Thoracic aorta (tissue), 2 donors: Measurements from ENCODE around the gene CALM3. TPM values are rescaled to one million over a fixed set of nuclear protein-coding genes. Genes with fewer than 3 reads are reported as not detected.
A peak's percentile ranks its signal among the peaks of the same experiment; 100 is the strongest.

ENCODE experiments used
- ATAC-seq: fragments of 150-250 bp; one replicate; pipeline ENCODE4 v1.8.0; 2017; ENCODE audit warnings: low read depth; ENCODE audit not compliant: insufficient number of reproducible peaks, low FRiP score
- DNase-seq: peaks from one replicate; pipeline ENCODE4 v3.0.0-alpha.2; 2020; ENCODE audit warnings: low spot score
- H3K27ac ChIP-seq, 2 donors: fragments of 200-600 bp; sonication (generic); 1 replicate in 1 of 2; 2 replicates in 1 of 2; pipeline ENCODE4 v1.5.1; 2016; ENCODE audit warnings: mild to moderate bottlenecking in 2 of 2, moderate library complexity in 2 of 2
- H3K27me3 ChIP-seq: fragments of 200-600 bp; sonication (generic); replicated peaks from 2 replicates; pipeline ENCODE4 v1.6.0; 2016; ENCODE audit warnings: mild to moderate bottlenecking; ENCODE audit not compliant: insufficient read depth
- H3K36me3 ChIP-seq: fragments of 200-600 bp; sonication (generic); one replicate; pipeline ENCODE4 v1.5.1; 2016
- H3K4me1 ChIP-seq, 2 donors: fragments of 200-600 bp; sonication (generic); 1 replicate in 1 of 2; 2 replicates in 1 of 2; pipeline versions ENCODE4 v1.5.1 to v1.6.0; 2016; ENCODE audit warnings: low read depth in 2 of 2, mild to moderate bottlenecking in 1 of 2; ENCODE audit not compliant: control insufficient read depth in 1 of 2
- H3K4me3 ChIP-seq: fragments of 200-600 bp; sonication (generic); 2 replicates; pipeline ENCODE4 v1.5.1; 2016; ENCODE audit warnings: mild to moderate bottlenecking
- H3K9me3 ChIP-seq: fragments of 200-600 bp; sonication (generic); 2 replicates; pipeline ENCODE4 v1.5.1; 2016
- CTCF ChIP-seq: fragments of 200-600 bp; sonication (generic); IDR thresholded peaks from one replicate; pipeline ENCODE4 v1.5.1; 2019; ENCODE audit warnings: antibody characterized with exemption
- total RNA-seq, 2 donors: library from RNA; depleted of rRNA; stranded (reverse); fragments of >200 nt; gene quantifications; one replicate each; pipeline versions ENCODE4 v1.1.0 to v1.2.3, GENCODE V29; 2016

The CALM3 gene
- total RNA-seq, 2 donors from 2014 or later = 181 to 202 TPM

DNA sequence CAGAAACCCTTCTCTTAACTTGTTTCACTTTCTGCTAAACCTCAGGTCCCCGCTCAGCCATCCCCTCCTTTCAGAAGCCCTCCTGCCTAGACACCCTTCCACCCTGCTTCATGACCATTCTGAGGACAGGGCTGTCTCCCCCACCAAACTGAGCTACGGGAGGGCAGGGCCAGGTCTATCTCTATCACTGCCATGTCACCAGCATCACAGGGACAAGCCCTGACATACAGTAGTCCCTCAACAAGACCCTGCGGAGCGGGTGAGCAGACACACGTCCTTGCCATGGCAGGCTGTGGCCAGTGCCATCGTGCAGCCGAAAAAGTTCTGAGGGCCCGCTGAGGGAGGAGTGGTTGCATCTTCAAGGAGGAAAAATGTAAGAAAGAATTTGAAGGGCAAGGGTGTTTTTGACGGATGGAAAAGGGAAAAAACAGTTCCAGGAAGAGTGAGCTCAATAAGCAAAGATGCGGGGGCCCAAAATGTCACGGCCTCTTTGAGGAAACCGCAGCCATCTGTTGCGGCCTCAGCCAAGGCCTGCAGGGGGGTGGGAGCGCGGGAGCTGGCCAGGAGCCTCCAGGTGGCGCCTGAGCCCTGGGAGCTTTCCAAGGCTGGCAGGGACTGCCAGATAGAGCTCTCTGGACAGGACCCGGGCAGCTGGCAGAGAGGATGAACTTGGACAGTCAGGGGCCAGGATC, 15.6 kb downstream of the CALM3 start:
- Histone ChIP-seq H3K9me3 (no peaks in the 10 kb centered on the region), H3K36me3 (no peaks in the 10 kb centered on the region), H3K27ac (peak overlapping the region; percentile 15 to 16), H3K4me1 (peaks cover 33 to 66% of the 10 kb centered on the region in 2 donors), H3K27me3 (no peaks in the 10 kb centered on the region), H3K4me3 (no peak overlapping the region)
- DNase-seq (no peak), ATAC-seq (no peak)
- TF ChIP-seq CTCF = peak; percentile 24

- no peak for TF ChIP-seq CTCF
- H3K27me3 ChIP-seq = no peaks in the 10 kb centered on the region
- no peak for ATAC-seq
- no peaks in the 10 kb centered on the region for H3K9me3 ChIP-seq
- peaks cover 33 to 67% of the 10 kb centered on the region in 2 donors for H3K4me1 ChIP-seq
- no peaks in the 10 kb centered on the region for H3K36me3 ChIP-seq
- DNase-seq = no peak
- H3K4me3 ChIP-seq = no peak overlapping the region
- H3K27ac ChIP-seq = peak overlapping the region in 1 of 2 donors; percentile 16
Observed at GRCh38 chr19:46617601-46618000, 16.5 kb downstream of the CALM3 start.

- no peaks in the 10 kb centered on the region for H3K9me3 ChIP-seq
- ATAC-seq = no peak
- no peaks in the 10 kb centered on the region for H3K36me3 ChIP-seq
- peaks cover 39 to 73% of the 10 kb centered on the region in 2 donors for H3K4me1 ChIP-seq
- TF ChIP-seq CTCF = no peak
- H3K4me3 ChIP-seq = no peak overlapping the region
- H3K27me3 ChIP-seq = no peaks in the 10 kb centered on the region
- peak overlapping the region; percentile 96 to 100 for H3K27ac ChIP-seq
- DNase-seq = no peak
Observed at GRCh38 chr19:46618670-46619231, 17.6 kb downstream of the CALM3 start.

GRCh38 chr19:46620267-46620666, 19.1 kb downstream of the CALM3 start:
- Histone ChIP-seq H3K4me3 (peak overlapping the region; percentile 75), H3K27ac (peak overlapping the region; percentile 96 to 100), H3K9me3 (no peaks in the 10 kb centered on the region), H3K4me1 (peaks cover 47 to 79% of the 10 kb centered on the region in 2 donors), H3K27me3 (no peaks in the 10 kb centered on the region), H3K36me3 (no peaks in the 10 kb centered on the region)
- TF ChIP-seq CTCF = no peak
- ATAC-seq (no peak), DNase-seq (no peak)

- DNase-seq (no peak), ATAC-seq (peak; percentile 33)
- no peak for TF ChIP-seq CTCF
- H3K4me3 ChIP-seq = peak overlapping the region; percentile 75
- peaks cover 51 to 83% of the 10 kb centered on the region in 2 donors for H3K4me1 ChIP-seq
- no peaks in the 10 kb centered on the region for H3K36me3 ChIP-seq
- no peaks in the 10 kb centered on the region for H3K9me3 ChIP-seq
- H3K27ac ChIP-seq = peak overlapping the region; percentile 96 to 100
- H3K27me3 ChIP-seq = no peaks in the 10 kb centered on the region
Observed at GRCh38 chr19:46620716-46621115, 19.6 kb downstream of the CALM3 start.
